ENCODE data around the gene ATP5F1B. TPM values are rescaled to one million over a fixed set of nuclear protein-coding genes. Genes with fewer than 3 reads are reported as not detected.

Gene ATP5F1B
- total and polyA plus RNA-seq, 9 of the 15 experiments (the other 6 are each of a cell fraction or from before 2014, with no cell fraction given): 908 to 3,125 (median 1,482) TPM

- TF ChIP-seq PBX2 (CRISPR knock-in tag; IDR thresholded peaks at IDR 0.05; ENCODE audit: low read depth) (no peak), PBX2 (tag; conservative IDR thresholded peaks at IDR 0.05; ENCODE audit: low read depth) (no peak), TGIF2 (CRISPR knock-in tag; IDR thresholded peaks at IDR 0.05) (peak; percentile 67; the same call in 1 of the 2 replicates), SIRT6 (IDR thresholded peaks at IDR 0.05; ENCODE audit: low read depth, low read length) (no peak), ZZZ3 (IDR thresholded peaks at IDR 0.05) (no peak), ZNF431 (CRISPR knock-in tag; IDR thresholded peaks at IDR 0.05) (no peak), ZNF408 (CRISPR knock-in tag; IDR thresholded peaks at IDR 0.05; ENCODE audit: low read depth) (no peak), NR0B1 (IDR thresholded peaks at IDR 0.05; ENCODE audit: partially characterized antibody) (no peak), EHMT2 (IDR thresholded peaks at IDR 0.05) (no peak), LCOR (CRISPR knock-in tag; IDR thresholded peaks at IDR 0.05) (no peak; the same call in 1 of the 2 replicates), HMG20B (CRISPR knock-in tag; IDR thresholded peaks at IDR 0.05) (no peak), ZNF609 (CRISPR knock-in tag; IDR thresholded peaks at IDR 0.05; ENCODE audit: borderline replicate concordance) (peak; percentile 0; the same call in 1 of the 2 replicates), NFE2L1 (tag; IDR thresholded peaks at IDR 0.05; ENCODE audit: borderline replicate concordance, low read depth) (no peak), ZNF197 (CRISPR knock-in tag; IDR thresholded peaks at IDR 0.05; ENCODE audit: low read depth) (no peak), SIN3A (IDR thresholded peaks at IDR 0.05; ENCODE audit: borderline replicate concordance in 2 of 2, control insufficient read depth in 1 of 2, low read depth in 2 of 2, low read length in 2 of 2) (peak; percentile 19 to 56; a peak in 2 of 4 replicates), CHCHD3 (CRISPR knock-in tag; IDR thresholded peaks at IDR 0.05) (no peak), C11orf30 (IDR thresholded peaks at IDR 0.05; ENCODE audit: low read depth) (no peak), CHD4 (IDR thresholded peaks at IDR 0.05; ENCODE audit: insufficient read depth, insufficient replicate concordance, low read depth, low read length, poor library complexity, severe bottlenecking) (no peak)
Measured at GRCh38 chr12:56687223-56688128, 41.7 kb upstream of the ATP5F1B start (continued).
